HuH-7.5 (cell line): ENCODE measurements around the gene MAML1.

Experiments used
- DNase-seq: peaks from one replicate; pipeline ENCODE4 v3.0.0; 2011; ENCODE audit warnings: low spot score

The MAML1 gene

GRCh38 chr5:179822059-179822432 is 89.4 kb downstream of the MAML1 start:
- DNase-seq = no peak

- DNase-seq = no peak
These were observed 89.9 kb downstream of the MAML1 start for GRCh38 chr5:179822444-179822990.

GRCh38 chr5:179823937-179824744 is 91.5 kb downstream of the MAML1 start:
- no peak for DNase-seq

- peak; percentile 68 for DNase-seq
These were observed 92.1 kb downstream of the MAML1 start for GRCh38 chr5:179824745-179825112.

GRCh38 chr5:179825655-179826182 is 93.1 kb downstream of the MAML1 start:
- peak; percentile 84 for DNase-seq
